Measurements from ENCODE around the gene ATP9A. TPM values are rescaled to one million over a fixed set of nuclear protein-coding genes. Genes with fewer than 3 reads are reported as not detected.

The ATP9A gene
- total RNA-seq, 1 donor from 2014 or later = 18.2 TPM

- Histone ChIP-seq H3K79me2 (ENCODE audit: low read depth) (no peaks in the 10 kb centered on the region), H3K9me3 (ENCODE audit: low read depth) (no peaks in the 10 kb centered on the region), H3K36me3 (no peaks in the 10 kb centered on the region), H3K27me3 (no peaks in the 10 kb centered on the region), H4K20me1 (ENCODE audit: low read depth) (peaks cover 6% of the 10 kb centered on the region), H2AFZ (replicated peaks) (no peak overlapping the region), H3F3A (ENCODE audit: low read depth) (no peaks in the 10 kb centered on the region), H3K4me3 (no peak overlapping the region), H3K9ac (no peak overlapping the region), H3K4me1 (no peaks in the 10 kb centered on the region), H3K4me2 (no peak overlapping the region), H3K27ac (no peak overlapping the region)
- Mint-ChIP-seq H3K27ac (no peak overlapping the region), H3K4me3 (no peak overlapping the region), H3K27me3 (ENCODE audit: insufficient read depth, low read depth) (peaks cover 2% of the 10 kb centered on the region), H3K36me3 (peaks cover 6% of the 10 kb centered on the region), H3K9me3 (no peaks in the 10 kb centered on the region), H3K4me1 (peaks cover 4% of the 10 kb centered on the region)
- TF ChIP-seq EZH2 (IDR thresholded peaks at IDR 0.05) (no peak), CTCF (IDR thresholded peaks at IDR 0.05) (no peak), EZH2phosphoT487 (IDR thresholded peaks at IDR 0.05) (no peak)
- no peak for DNase-seq (ENCODE audit: low spot score)
These were observed 156.6 kb downstream of the ATP9A start for GRCh38 chr20:51611625-51611890.

- Mint-ChIP-seq H3K4me3 (no peak overlapping the region), H3K36me3 (peaks cover 6% of the 10 kb centered on the region), H3K27me3 (ENCODE audit: insufficient read depth, low read depth) (peaks cover 2% of the 10 kb centered on the region), H3K9me3 (no peaks in the 10 kb centered on the region), H3K27ac (no peak overlapping the region), H3K4me1 (peaks cover 4% of the 10 kb centered on the region)
- Histone ChIP-seq H3F3A (ENCODE audit: low read depth) (no peaks in the 10 kb centered on the region), H3K4me2 (no peak overlapping the region), H3K36me3 (no peaks in the 10 kb centered on the region), H3K9me3 (ENCODE audit: low read depth) (no peaks in the 10 kb centered on the region), H4K20me1 (ENCODE audit: low read depth) (peaks cover 6% of the 10 kb centered on the region), H3K27ac (no peak overlapping the region), H3K79me2 (ENCODE audit: low read depth) (no peaks in the 10 kb centered on the region), H3K4me1 (no peaks in the 10 kb centered on the region), H3K27me3 (no peaks in the 10 kb centered on the region), H3K9ac (no peak overlapping the region), H3K4me3 (no peak overlapping the region), H2AFZ (replicated peaks) (no peak overlapping the region)
- TF ChIP-seq CTCF (IDR thresholded peaks at IDR 0.05) (no peak), EZH2 (IDR thresholded peaks at IDR 0.05) (no peak), EZH2phosphoT487 (IDR thresholded peaks at IDR 0.05) (no peak)
- DNase-seq (ENCODE audit: low spot score) = no peak
These were observed 157.2 kb downstream of the ATP9A start for GRCh38 chr20:51610761-51611624.

- Histone ChIP-seq H3K4me2 (no peak overlapping the region), H3F3A (ENCODE audit: low read depth) (no peaks in the 10 kb centered on the region), H3K9me3 (ENCODE audit: low read depth) (no peaks in the 10 kb centered on the region), H3K9ac (no peak overlapping the region), H3K27ac (no peak overlapping the region), H3K4me3 (no peak overlapping the region), H2AFZ (replicated peaks) (no peak overlapping the region), H3K4me1 (no peaks in the 10 kb centered on the region), H3K79me2 (ENCODE audit: low read depth) (no peaks in the 10 kb centered on the region), H3K36me3 (no peaks in the 10 kb centered on the region), H4K20me1 (ENCODE audit: low read depth) (peaks cover 6% of the 10 kb centered on the region), H3K27me3 (no peaks in the 10 kb centered on the region)
- TF ChIP-seq EZH2 (IDR thresholded peaks at IDR 0.05) (no peak), CTCF (IDR thresholded peaks at IDR 0.05) (no peak), EZH2phosphoT487 (IDR thresholded peaks at IDR 0.05) (no peak)
- peaks cover 2% of the 10 kb centered on the region for H3K27me3 Mint-ChIP-seq (ENCODE audit: insufficient read depth, low read depth)
- H3K4me1 Mint-ChIP-seq = peaks cover 4% of the 10 kb centered on the region
- no peak overlapping the region for H3K4me3 Mint-ChIP-seq
- H3K36me3 Mint-ChIP-seq = peaks cover 6% of the 10 kb centered on the region
- H3K9me3 Mint-ChIP-seq = no peaks in the 10 kb centered on the region
- DNase-seq (ENCODE audit: low spot score) = no peak
- no peak overlapping the region for H3K27ac Mint-ChIP-seq
These were observed 158.1 kb downstream of the ATP9A start for GRCh38 chr20:51610111-51610510.

All from neural progenitor cell (in vitro differentiated cells).